GM21737 (cell line): ENCODE results near the gene HMCES.
A peak's percentile ranks its signal among the peaks of the same experiment; 100 is the strongest.

ENCODE experiments used
- ATAC-seq: cut with Tn5 transposase; IDR thresholded peaks from one replicate; pipeline ENCODE4 v1.9.1; 2021; ENCODE audit warnings: mild to moderate bottlenecking, moderate library complexity; ENCODE audit not compliant: unreplicated experiment

The HMCES gene

GRCh38 chr3:129295286-129295685 is 16.6 kb downstream of the HMCES start:
- no peak for ATAC-seq

- no peak for ATAC-seq
These were observed 25.7 kb downstream of the HMCES start for GRCh38 chr3:129304146-129304961.

GRCh38 chr3:129304962-129305222 is 26.2 kb downstream of the HMCES start:
- no peak for ATAC-seq

GRCh38 chr3:129305592-129306091 is 27.0 kb downstream of the HMCES start:
- no peak for ATAC-seq

- ATAC-seq: no peak
These were observed 30.0 kb downstream of the HMCES start for GRCh38 chr3:129308636-129309035.

GRCh38 chr3:129310111-129311011 is 31.7 kb downstream of the HMCES start:
- ATAC-seq: no peak

- ATAC-seq: no peak
These were observed 32.6 kb downstream of the HMCES start for GRCh38 chr3:129311054-129311902.

- no peak for ATAC-seq
These were observed 33.5 kb downstream of the HMCES start for GRCh38 chr3:129312021-129312639.

GRCh38 chr3:129312671-129313414 is 34.2 kb downstream of the HMCES start:
- ATAC-seq: no peak

- ATAC-seq: no peak
These were observed 34.7 kb downstream of the HMCES start for GRCh38 chr3:129313415-129313664.

GRCh38 chr3:129313665-129314385 is 35.2 kb downstream of the HMCES start:
- ATAC-seq: no peak

GRCh38 chr3:129314386-129315222 is 35.9 kb downstream of the HMCES start:
- ATAC-seq: peak; percentile 31

GRCh38 chr3:129315223-129315997 is 36.7 kb downstream of the HMCES start:
- no peak for ATAC-seq

- ATAC-seq: no peak
These were observed 37.3 kb downstream of the HMCES start for GRCh38 chr3:129315998-129316247.

- peak; percentile 46 for ATAC-seq
These were observed 37.8 kb downstream of the HMCES start for GRCh38 chr3:129316248-129317013.

GRCh38 chr3:129317014-129317771 is 38.5 kb downstream of the HMCES start:
- ATAC-seq: no peak

- ATAC-seq: no peak
These were observed 39.2 kb downstream of the HMCES start for GRCh38 chr3:129317848-129318247.
